HG02759 (cell line): ENCODE results near the gene ST8SIA5.

ENCODE experiments used
- ATAC-seq: cut with Tn5 transposase; IDR thresholded peaks from one replicate; pipeline ENCODE4 v1.9.1; 2021; ENCODE audit warnings: mild to moderate bottlenecking, moderate library complexity; ENCODE audit not compliant: unreplicated experiment

ST8SIA5 gene

DNA sequence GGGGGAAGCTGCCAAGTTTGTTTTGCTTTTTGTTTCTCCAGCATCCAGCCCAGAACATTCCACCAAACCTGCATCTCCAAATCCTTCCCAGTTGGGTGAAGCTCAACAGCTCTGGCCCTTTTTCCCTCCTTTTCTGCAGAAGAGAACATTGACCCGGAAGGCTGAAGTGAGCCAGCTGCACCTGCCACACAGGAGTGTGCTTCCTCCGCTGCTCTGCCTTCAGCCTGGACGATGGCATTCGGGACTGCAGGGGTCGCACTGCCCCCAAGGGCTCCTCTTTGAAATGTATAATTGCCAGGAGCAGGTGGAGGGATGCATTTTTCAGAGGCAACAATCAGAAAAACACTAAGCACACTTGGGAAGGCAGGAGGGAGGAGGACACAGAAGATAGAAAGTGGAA is 41.8 kb downstream of the ST8SIA5 start:
- ATAC-seq: no peak

DNA sequence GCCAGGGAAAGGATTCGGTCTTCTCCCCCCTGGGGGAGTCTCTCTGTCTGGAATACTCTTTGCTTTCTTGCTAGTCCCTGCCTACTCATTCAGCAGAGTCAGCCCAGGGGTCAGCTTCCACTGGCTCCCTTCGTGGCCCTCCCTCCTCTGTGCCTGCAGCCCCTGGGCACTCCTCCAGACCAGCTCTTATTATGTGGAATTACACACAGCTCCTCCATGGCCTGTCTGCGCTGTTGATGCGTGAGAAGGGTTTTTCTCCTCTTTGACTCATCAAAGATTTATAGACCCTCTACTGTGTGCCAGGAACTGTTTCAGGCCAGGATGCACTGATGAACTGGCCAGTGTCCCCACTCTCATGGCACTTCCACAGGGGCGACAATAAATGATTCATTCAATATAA is 44.4 kb downstream of the ST8SIA5 start:
- ATAC-seq: no peak

DNA sequence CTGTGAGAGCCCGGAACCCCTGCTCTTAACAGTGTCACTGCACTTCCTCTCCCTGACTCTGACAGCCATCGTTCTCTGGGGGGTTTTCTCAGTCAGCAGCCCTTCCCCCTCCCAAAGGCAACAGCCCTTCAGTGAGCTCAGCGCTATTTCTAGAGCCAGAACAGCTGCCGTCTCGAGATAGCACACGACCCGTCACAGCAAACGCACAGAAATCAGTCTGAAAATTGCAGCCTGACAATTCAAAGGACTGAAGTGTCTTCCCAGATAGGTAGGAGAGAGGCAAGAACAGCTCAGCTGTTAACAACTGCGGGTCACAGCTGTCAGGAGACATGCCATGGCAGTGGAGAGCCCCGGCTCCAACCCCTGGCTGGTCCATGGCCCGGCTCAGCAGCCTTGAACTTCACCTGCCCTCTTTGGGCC is 45.4 kb downstream of the ST8SIA5 start:
- peak; percentile 95 for ATAC-seq

DNA sequence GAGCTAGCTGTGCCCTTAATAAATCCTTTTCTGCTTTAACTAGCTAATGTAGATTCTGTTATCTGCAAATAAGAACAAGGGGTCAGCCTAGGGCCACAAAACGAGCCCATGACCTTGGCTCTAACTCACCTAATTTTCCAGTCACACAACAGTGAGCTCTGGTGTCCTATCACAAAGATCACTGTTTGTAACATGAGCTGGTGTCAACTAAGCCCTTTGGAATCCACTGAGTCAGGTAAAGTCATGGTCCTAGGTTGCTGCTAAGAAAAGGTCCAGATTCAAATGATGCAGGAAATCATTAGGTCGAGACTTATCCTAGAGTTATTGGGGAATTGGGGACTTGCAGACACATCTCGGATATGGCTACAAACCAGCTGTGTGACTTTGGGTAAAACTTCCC is 49.9 kb downstream of the ST8SIA5 start:
- ATAC-seq: no peak

DNA sequence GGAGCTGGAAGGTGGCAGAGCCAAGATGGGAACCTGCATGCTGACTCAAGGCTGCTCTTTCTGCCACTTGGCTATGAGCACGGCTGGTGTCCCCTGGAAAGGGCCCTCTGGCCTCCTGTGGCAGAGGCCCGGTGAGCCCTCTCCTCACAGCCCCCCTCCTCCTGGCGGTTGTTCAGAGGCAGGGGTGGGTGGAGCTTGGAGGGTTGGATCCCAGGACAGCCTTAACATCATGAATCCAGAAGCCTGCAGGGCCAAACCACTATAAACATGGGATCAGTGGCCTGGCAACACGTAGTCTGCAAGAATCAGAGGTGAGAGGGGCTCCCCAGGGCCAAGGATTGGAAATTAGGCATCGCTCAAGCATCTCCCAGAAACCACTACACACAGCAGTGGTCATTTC is 51.3 kb downstream of the ST8SIA5 start:
- no peak for ATAC-seq

DNA sequence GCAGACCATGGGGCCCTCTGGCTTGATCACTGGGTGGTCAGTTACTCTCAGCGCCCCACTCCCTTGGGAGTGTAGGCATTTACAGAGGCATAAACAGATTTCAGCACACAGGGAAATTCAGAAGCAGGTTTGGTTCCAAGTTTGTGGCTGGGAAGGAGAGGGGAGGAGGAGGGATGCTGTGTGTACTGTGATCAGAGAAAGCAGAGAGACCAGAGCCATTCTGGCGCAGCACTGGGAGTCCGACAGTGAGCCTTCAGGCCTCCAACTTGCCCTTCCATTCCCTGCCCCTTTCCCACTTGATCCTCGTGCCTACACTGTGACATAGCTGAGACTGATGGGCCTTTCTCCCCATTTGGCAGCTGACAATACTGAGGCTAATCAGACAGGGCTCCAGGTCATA is 52.0 kb downstream of the ST8SIA5 start:
- ATAC-seq: no peak

DNA sequence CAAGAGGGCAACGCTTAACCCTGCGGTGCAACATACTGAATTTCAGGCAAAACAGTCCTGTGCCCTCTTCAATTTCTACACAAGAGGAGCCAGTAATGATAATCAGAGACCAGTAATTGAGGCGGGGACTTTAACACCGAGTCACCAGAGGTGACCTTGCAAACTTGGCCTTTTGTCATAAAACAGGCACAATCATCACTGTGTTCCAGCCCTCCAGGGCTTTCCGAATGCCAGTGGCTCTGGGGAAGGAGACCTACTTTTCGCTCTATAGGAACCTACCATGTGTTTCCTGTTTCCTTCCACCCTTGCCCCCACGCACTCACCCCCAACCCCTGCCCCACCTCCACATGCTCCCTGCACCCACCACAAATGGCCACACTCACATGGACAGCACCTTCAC is 52.7 kb downstream of the ST8SIA5 start:
- no peak for ATAC-seq

DNA sequence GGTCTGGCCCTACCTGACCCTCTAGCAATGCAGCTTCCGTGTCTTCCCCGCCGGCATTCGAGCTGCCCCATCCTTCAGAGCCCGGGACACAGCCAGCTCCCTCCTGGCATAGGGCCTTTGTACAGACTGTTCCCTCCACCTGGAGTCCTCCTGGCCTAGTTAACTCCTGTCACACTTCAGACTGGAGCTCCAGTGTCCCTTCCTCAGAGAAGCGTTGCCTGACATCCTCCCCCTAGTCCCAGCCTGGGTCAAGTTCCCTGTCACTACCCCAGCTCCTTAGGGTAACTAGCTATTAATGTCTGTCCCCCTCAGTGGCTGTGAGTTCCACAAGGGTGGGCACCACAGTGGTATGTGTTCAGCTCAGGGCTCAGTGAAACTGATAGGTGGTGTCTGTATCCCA is 54.4 kb downstream of the ST8SIA5 start:
- ATAC-seq: no peak

DNA sequence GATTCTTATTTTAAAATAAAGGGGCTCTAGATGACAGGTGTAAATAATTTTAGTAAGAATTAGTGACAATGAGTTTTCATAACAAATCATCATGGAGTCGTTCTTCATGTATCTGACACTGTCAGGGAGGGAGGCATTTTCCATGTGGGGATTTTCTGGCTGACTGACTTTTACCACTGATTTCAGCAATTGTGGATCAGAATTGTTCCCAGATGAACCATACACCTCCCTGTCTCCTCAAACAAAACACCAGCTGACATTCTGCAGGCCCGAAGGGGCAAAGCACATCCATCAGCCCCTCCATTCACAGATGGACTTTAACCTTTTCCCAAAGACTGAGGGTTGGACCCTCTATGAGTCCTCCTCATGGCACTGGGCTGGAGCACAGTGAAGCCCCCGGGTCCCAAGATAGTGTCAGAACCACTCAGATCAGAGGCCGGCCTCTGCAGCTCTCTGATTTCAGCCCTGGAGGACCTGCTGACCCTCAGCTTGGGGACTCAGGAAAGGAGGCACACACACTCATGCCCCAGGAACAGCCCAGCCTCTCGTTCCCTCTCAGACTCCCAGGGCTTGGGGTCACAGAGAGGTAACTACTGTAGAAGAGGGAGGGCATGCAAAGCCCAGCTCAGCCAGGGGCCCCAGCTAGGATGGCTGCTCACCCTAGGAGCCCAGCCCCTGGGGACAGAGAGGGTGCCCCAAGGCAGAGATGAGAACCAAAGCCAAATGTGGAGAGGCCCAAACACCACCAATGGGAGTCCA is 56.6 kb downstream of the ST8SIA5 start:
- no peak for ATAC-seq

DNA sequence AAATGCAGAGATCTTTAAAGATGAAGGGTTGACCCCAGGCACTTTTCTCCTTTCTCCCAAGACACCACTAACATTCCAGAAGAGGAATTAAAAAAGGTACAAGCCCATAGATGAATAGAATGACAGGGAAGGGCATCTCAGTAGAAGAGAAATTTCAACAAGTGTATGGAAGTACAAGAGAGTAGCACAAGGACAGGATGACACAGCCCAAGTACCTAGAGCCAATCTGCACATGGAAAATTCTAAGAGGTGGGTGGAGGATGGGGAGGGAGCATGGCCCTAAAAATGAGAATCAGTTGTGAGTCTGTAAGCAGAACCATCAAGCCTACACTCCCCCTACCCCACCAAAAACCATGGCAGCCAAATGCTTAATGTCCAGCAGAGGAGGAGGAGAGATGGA is 60.2 kb downstream of the ST8SIA5 start:
- ATAC-seq: no peak

DNA sequence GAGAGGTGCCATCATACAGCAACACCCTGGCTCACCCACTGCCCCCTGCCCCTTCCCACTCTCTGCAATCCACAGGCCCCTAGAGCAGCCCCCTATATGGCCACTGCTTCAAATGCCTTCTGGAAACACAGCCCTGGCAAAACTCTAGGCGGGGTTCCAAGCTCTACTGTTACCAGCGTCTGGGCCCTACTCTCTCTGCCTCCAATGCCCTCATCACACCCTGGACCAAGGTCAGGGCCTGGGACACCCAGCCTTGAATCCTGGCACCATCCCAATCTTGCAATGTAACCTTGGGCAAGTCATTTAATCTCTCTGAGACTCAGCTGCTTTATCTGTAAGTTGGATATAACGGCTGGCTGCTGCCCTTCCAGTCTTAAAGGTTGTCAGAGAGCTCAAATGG is 60.6 kb downstream of the ST8SIA5 start:
- ATAC-seq: no peak

DNA sequence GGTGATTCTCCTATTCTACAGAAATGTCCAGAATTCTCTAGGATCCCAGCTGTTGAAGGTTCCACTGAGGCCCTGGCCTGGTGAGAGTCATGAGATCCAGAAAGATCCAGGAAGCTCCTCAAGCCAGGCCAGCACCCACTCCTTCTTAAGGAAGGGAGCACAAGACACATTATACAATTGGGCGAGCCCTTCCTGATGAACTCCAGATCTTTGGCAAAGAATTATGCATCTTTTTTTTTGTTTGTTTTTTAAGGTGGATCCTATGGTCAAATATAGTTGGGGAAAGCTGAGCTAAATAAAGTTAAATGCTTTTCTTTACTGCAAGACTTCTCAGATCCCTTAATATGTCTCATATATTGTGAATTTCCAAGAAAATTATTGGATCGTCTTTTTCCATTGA is 62.9 kb downstream of the ST8SIA5 start:
- no peak for ATAC-seq

DNA sequence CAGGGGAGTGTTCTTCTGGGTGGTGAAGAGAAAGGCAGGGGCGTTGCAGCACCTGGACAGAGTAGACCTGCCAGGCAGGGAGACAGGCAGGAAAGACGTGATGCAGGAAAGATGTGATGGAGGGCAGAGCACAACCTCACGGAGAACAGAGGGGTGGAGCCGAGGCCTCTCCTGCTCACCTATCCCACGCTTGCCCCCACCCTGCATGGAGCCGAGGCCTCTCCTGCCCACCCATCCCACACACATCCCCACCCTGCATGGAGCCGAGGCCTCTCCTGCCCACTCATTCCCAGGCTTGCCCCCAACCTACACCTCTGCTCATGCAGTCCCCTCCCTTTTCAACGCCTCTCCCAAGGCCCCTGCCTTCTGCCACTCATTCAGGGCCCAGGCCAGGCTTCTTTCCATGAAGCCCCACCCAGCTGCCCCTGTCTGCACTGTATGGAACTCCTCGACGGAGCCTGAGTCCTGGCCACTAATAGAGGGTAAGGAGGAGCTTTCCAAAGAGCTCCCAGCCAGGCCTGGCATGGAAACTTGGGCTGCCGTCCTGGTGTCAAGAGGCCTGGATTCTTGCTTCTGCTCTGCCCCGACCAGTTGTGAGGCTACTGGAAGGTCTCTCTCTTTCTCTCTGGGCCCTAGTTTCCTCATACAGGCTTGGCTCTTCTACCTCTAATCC is 67.9 kb downstream of the ST8SIA5 start:
- no peak for ATAC-seq

DNA sequence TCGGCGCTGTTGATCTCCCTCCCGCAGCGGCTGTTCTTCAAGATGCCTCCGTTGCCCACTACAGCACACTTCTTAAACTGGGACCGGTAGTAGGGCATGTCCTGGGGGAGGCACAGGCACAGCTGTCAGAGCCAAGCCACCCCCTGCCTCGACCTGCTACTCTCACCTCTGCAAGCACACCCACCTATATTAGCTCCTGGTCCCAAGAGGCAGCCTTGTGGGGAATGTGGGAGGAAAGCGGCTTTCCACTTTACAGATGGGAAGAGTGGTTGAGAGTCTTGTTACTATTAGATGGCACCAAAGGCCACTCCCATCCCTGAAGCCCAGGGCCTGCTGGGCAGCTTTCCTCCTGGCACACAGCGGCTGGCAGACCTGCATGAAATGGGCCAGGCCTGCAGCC is 70.7 kb downstream of the ST8SIA5 start:
- no peak for ATAC-seq

DNA sequence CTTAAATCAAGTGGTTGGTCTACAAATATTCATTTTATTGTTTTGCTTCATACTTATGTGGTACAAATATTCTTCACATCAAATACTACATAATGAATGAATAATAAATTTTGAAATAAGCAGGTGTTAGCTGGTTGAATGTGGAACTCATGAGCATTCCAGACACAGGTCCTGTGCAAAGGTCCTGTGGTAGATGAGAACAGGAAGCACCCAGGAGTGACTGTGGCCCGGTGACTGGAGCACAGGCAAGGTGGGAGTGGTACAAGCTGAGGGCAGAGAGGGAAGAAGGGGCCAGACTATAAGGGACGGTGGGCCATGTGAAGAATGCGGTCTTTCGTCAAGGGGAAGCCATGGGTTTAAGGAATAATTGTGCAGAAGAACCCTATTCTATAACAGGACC is 73.6 kb downstream of the ST8SIA5 start:
- no peak for ATAC-seq

DNA sequence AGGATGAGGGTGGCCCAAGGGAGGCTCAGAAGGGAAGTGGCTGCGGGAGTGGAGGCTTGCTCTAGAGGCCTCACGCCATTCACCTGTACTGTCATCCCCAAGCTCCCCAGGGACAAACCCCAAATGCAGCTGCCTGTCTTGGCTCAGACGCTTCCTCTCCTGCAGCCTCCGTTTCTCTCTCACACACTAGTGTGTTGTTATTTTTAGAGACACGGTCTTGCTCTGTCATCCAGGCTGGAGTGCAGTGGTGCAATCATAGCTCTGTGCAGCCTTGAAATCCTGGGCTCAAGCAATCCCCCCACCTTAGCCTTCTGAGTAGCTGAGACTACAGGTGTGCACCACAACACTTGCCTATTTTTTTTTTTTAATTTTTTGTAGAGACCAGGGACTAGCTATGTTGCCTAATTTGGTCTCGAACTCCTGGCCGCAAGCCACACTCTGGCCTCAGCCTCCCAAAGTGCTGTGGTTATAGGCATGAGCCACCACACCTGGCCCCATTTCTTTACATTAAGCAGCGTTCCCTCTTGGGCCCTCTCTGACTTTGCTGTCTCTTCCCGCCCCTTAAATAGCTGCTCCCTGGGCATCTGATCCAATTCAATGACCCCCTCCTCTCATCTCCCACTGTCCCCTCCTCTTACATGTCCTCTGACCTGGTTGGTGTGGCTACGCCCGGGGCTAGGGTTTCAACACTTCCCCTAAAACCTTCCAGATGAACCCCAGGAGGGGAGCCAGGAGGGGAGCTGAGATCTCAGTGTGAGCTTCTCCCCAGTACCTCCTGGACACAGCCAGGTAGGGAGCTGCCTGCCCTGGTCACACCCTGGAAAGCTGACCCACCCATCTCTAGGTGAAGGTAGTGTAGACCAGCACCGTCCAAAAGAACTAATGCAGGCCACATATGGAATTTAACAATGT is 75.8 kb downstream of the ST8SIA5 start:
- no peak for ATAC-seq

DNA sequence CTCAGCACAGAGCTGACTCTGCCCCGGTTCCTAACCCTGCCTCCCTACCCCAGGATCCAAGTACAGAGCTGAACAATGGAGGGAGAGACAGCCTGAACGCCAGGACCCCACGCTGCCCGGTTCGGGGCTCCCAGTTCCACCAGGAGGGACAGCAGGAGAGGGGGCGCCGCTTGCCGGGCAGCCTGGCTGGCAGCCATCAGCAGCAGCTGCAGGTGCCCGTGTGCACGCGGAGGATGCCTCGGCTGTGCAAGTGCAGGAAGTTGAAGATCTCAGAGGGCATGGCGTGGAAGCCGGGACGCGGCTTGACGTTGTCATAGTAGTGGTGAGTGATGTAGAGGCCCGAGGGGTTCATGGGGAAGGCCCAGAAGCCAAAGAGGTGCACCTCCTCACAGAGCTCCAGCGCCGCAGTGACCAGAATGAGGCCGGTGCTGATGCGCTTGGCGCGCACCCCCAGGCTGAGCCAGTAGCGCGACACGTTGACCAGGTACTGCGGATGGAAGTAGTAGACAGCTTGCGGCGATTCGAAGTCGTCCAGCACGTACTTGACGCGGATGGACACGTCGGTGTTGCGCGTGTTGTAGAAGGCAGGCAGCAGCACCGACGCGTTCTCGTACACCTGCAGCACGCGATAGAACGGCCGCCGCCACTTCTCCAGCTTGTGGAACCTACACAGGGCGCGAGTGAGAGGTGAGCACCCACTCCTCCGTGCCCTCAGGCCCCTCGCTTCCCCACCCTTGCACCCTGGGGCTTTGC is 76.8 kb downstream of the ST8SIA5 start:
- no peak for ATAC-seq

DNA sequence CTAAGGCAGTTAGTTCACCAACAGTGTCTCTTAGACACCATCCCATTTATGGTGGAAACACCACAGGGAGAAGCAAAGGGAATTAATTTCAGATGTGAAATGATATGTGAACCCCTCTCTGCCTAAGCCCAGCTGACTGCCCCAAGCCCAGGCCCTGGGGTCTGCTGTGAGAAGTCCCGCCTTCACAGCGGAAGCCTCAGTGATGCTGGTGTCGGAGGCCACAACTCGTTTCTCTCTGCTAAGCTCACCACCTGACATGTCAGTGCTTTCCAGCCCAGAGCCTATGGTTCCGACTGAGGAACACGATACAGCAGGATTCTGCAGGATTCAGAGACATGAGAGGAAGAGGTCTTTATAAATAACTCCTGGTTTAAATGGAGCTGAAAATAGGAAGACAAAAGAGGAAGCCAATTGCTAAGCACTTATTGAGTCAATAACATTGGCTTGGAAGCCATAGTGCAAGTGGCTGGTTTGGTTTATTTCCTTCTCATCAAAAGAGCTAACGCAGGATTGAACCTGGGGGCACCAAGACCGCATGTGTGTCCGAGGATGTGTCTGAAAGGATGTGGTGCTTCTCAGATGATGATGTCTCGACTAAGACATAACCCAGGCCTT is 78.0 kb downstream of the ST8SIA5 start:
- no peak for ATAC-seq

DNA sequence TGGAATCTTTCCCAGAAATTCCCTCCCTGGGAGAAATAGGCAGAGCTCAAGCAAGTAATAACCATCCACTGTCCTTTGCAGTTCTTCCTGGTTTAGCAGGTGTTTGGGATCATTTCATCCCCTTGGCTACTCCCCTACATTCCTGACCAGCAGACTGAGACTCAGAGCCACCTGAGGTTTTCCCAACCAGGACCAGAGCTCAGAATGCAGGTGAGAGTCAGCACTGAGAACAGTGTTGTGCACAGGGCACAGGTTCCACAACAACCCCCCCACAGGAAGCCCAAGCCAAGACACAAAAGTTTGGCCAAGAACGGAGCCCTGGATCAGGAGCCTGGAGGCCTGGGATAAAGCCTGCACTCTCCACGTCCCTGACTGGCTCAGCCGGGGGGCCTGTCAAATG is 78.8 kb downstream of the ST8SIA5 start:
- ATAC-seq: no peak

DNA sequence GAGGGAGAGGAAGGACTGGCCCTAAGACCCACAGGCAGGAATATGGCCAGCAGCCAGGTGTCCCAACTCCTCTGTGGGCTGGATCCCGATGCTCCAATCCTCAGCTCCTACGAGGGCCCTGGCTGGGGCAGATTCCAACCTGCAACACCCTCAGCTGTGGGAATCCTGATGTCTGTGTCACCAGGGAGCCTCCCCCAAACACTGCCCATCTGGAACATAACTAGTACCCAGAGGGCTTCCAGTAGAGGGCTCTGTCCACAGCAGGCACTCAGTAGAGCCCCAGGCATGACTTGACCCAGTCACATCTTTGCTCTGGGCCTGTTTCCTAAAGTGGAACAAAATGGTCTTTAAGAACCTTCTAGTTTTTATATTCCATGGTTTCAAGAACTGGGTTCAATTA is 79.2 kb downstream of the ST8SIA5 start:
- no peak for ATAC-seq
